Measurements from ENCODE around the gene GLIPR2.
"Not testable (repeated sequence)": the region's sequence is repeated elsewhere in the genome, so short reads cannot be mapped to it uniquely, and the experiment has no call there.

The GLIPR2 gene

GRCh38 chr9:36165826-36166167 is 29.3 kb downstream of the GLIPR2 start:
- no peak for DNase-seq

DNA sequence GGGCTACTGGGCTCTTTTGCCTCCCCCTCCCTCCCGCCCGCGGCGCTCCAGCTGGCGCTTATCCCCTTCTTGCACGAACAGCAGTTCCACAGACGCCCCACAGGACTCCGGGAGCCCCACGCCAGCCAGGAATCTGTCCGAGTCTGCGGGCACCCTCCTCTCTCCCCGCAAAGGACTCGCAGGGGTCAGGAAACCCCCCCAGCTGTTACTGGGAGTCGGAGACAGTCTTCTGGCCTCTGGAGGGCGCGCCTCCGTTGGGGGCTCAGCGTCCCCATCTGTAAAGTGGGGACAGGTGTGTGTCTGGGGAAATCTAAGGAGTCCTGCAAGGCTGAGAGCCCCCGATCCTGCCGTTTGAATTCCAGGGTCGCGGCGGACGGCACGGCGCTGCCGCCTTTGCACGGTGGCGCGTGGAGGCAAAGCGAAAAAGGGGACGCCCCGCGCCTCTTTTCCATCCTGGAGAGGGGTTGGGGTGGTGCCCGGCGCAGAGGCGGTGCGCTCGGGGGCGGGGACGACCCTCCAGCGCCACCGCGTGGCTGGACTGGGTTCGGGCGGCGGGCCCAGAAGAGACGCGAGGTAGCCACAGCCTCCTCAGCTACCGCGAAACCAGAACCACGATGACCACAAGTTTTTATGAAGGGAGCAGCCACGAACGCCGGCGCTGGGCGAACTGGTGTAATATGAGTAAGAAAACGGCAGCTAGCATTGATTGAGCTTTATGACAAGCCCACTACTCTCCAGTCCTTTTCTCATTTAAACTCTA is 29.8 kb downstream of the GLIPR2 start:
- DNase-seq = no peak

DNA sequence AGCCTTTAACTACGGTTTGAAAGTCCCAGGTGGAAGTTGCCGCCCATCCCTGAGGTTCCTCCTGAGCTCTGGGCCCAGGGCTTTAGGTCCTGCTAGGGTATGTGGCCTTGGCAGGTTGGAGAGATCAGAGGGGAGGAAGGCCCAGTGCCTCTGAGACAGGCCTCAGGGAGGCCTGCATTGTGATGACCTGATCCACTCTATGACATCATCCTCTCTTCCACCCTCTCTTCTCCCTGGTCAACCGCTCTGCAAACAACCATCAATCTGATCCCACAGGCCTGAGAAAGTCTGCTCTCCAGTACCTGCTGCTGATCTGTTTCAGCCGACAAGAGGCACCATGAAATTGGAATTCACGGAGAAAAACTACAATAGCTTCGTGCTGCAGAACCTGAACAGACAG is 32.6 kb downstream of the GLIPR2 start, which contains the start of gene CCIN:
TSS of gene CCIN (plus strand) at position 223 of the 400 bp plus-strand sequence. CDS start at position 338, 115 bp downstream.
- DNase-seq = no peak

GRCh38 chr9:36169708-36170107 is 33.2 kb downstream of the GLIPR2 start:
- no peak for DNase-seq

- no peak for DNase-seq
These were observed 34.0 kb downstream of the GLIPR2 start for GRCh38 chr9:36170531-36170930.

DNA sequence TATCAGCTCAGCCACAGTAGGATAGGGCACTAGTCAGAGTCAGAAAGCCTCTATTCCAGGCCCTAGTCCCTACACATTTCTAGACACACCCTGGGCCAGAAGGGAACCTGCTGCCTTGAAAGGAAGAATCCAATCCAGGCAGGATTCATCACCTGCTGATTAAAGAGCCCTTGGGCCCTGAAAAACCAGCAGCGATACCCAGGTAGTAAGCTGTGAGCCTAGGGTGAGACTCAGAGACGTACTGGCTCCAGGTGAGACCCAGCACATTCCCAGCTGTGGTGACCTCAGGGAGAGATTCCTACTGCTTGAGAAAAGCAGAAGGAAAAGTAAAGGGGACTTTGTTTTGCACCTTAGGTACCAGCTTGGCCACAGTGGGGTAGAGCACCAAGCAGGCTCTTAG is 37.3 kb downstream of the GLIPR2 start:
- no peak for DNase-seq

GRCh38 chr9:36174271-36174670 is 37.7 kb downstream of the GLIPR2 start:
- no peak for DNase-seq

- DNase-seq = no peak
These were observed 38.2 kb downstream of the GLIPR2 start for GRCh38 chr9:36174731-36175130.

- DNase-seq = not testable (repeated sequence)
These were observed 38.7 kb downstream of the GLIPR2 start for GRCh38 chr9:36175209-36175608.

DNA sequence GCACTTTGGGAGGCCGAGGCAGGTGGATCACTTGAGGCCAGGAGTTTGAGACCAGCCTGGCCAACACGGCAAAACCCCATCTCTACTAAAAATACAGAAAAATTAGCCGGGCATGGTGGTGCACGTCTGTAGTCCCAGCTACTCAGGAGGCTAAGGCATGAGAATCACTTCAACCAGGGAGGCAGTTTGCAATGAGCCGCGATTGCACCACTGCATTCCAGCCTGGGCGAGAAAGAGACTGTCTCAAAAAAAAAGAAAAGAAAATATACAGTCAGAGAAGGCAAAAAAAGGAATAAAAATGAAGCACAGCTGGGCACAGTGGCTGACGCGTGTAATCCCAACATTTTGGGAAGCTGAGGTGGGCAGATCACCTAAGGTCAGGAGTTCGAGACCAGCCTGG is 40.0 kb downstream of the GLIPR2 start:
- not testable (repeated sequence) for DNase-seq

DNA sequence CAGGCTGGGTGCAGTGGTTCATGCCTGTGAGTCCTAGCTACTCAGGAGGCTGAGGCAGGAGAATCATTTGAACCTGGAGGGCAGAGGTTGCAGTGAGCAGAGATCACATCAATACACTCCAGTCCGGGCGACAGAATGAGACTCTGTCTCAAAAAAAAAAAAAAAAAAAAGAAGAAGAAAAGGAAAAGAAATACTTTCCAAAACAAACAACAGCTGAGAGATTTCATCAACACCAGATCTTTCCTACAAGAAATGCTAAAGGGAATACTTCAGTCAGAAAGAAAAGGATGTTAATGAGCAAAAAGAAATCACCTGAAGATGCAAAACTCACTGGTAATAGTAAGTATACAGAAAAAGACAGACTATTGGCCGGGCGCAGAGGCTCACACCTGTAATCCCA is 41.0 kb downstream of the GLIPR2 start:
- DNase-seq = no peak

DNA sequence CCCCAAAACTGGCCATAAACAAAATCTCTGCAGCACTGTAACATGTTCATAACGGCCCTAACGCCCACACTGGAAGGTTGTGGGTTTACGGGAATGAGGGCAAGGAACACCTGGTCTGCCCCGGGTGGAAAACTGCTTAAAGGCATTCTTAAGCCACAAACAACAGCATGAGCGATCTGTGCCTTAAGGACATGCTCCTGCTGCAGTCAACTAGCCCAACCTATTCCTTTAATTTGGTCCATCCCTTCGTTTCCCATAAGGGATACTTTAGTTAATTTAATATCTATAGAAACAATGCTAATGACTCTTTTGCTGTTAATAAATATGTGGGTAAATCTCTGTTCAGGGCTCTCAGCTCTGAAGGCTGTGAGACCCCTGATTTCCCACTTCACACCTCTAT is 43.7 kb downstream of the GLIPR2 start:
- DNase-seq = not testable (repeated sequence)

- no peak for DNase-seq
These were observed 50.9 kb downstream of the GLIPR2 start for GRCh38 chr9:36187414-36187813.

DNA sequence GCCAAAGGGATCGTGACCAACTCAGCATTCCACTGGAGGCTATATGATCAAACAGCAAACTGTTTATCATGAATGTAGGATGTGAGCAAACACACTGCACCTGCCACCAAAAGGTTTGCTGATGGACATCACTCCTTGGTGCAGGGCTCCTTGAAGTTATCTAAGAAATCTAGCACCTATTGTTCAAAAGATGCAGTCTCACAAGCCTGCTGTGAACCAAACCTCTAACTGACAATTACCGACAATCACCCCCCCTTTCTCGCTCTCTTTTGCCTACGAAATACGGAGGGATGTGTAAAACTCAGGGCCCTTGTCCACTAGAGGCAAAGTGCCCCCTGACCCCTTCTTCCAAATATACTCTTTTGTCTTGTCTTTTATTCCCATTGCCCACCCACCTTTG is 51.7 kb downstream of the GLIPR2 start:
- DNase-seq = no peak

- DNase-seq = no peak
These were observed 53.4 kb downstream of the GLIPR2 start for GRCh38 chr9:36189976-36190375.

DNA sequence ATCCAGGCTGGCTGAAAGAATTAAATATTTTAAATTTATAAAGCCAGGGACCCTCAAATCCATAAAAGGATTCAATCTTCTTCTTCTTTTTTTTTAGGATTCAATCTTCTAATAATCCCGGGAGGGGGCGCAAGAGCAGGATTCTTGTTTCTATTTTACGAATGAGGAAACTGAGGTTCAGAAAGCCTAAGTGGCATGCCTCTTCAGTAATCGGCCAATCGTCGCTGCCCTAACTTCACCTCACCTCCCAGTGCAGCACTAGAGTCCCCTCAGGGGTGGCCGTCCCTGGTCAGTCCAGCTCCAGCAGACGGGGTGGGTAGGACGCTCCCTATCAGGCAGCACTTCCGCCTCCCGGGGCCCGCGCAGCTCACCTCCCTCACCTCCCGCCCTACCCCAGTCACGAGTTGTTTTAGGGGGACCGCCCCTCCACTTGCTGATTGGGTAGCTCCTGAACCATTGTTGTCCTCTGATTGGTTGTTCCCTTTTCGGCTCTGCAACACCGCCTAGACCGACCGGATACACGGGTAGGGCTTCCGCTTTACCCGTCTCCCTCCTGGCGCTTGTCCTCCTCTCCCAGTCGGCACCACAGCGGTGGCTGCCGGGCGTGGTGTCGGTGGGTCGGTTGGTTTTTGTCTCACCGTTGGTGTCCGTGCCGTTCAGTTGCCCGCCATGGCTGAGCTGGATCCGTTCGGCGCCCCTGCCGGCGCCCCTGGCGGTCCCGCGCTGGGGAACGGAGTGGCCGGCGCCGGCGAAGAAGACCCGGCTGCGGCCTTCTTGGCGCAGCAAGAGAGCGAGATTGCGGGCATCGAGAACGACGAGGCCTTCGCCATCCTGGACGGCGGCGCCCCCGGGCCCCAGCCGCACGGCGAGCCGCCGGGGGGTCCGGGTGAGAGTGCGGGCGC is 54.1 kb downstream of the GLIPR2 start, which contains the start of gene CLTA:
TSS of gene CLTA (plus strand) at position 534 of the 902 bp plus-strand sequence. CDS start at position 670, 136 bp downstream.
- peak; percentile 98 for DNase-seq

GRCh38 chr9:36191290-36191645 is 54.7 kb downstream of the GLIPR2 start:
- DNase-seq = no peak

GRCh38 chr9:36191686-36192085 is 55.2 kb downstream of the GLIPR2 start:
- no peak for DNase-seq

GRCh38 chr9:36192196-36192595 is 55.7 kb downstream of the GLIPR2 start:
- no peak for DNase-seq

DNA sequence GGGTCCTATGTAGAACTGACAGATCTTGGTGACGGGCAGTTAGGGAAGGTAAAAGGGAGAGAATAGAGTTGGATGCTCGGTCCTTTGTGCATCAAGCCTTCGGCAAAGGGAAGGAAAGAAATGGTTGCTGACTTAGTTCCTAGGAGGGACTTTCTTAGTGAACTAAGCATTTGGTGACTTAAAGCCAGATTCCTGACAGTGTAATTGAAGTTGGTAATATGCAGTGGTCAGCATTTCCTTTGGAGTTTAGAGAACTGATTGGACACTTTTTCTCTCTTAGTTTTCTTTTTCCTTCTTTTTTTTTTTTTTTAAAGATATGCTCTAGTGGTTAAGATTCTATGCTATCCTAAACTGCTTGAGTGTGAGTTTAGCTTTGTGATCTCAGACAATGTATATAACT is 56.5 kb downstream of the GLIPR2 start:
- DNase-seq = no peak

DNA sequence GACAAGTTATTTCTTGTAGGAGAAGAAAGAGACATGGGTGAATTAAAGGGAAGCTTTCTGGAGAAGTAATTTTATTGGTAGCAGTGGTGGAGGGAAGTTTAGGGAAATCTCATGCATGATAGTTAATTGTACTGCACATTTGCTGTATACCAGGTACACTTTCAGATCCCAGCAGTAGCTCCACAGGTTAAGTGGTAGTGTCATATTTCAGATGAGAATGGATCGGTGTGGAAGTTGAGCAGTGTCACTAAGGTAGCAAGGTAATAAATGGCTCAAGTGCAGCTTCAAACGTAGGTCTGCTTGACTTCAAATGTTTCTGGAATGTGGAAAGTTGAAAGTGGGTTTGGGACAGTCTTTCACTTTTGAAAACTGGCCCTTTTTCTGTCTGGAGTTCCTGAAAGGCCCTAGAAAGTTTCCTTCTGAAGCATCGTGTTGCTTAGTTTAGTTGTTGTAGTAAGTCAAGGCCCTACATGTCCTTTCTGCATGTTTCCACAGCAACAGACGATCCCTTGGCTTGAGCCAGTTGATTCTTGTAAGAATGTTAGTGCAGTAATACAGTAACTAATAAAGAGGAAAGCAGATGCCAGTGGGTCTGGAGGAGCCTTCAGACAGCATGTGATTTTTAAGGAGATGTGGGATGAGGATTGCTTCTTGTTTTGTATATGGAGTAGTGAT is 57.9 kb downstream of the GLIPR2 start:
- no peak for DNase-seq

GRCh38 chr9:36204906-36205547 is 68.5 kb downstream of the GLIPR2 start:
- no peak for DNase-seq

- DNase-seq = no peak
These were observed 70.5 kb downstream of the GLIPR2 start for GRCh38 chr9:36207016-36207415.
